GM12878 (cell line): Measurements from ENCODE around the gene MAGI1. TPM values are rescaled to one million over a fixed set of nuclear protein-coding genes. Genes with fewer than 3 reads are reported as not detected.

Experiments used
- ATAC-seq: fragments of 200-7000 bp; cut with Tn5 transposase; 3 replicates; pipeline ENCODE4 v1.9.1; 2020; ENCODE audit warnings: mild to moderate bottlenecking, moderate library complexity
- BruUV-seq: library from RNA; stranded (reverse); fragments of 400-500 nt; replicated peaks from 2 replicates; lab custom pipeline; 2021; lab: Mats Ljungman, UMichigan
- CTCF ChIA-PET: fragments of 300-600 bp; sonication (Branson Sonifier 250); formaldehyde crosslinking; extraction: SDS; loops from one replicate; lab custom pipeline; 2021; ENCODE audit warnings: inconsistent platforms; lab: Yijun Ruan, JAX
- POLR2A ChIA-PET: fragments of 350-600 bp; formaldehyde crosslinking; extraction: SDS; loops from one replicate; lab custom pipeline; 2021; ENCODE audit warnings: inconsistent platforms; lab: Charles Lee
- RAD21 ChIA-PET: fragments of 300-600 bp; sonication (Branson Sonifier 250); formaldehyde crosslinking; loops from one replicate; lab custom pipeline; 2023; ENCODE audit warnings: antibody characterized with exemption; ENCODE audit not compliant: unreplicated experiment; lab: Charles Lee
- SMC1A ChIA-PET: fragments of 300-600 bp; sonication (Branson Sonifier 250); formaldehyde crosslinking; loops from one replicate; lab custom pipeline; 2023; ENCODE audit not compliant: unreplicated experiment, uncharacterized antibody; lab: Charles Lee
- DNase-seq: peaks from one replicate; pipeline ENCODE4 v3.0.0-alpha.2; 2011; ENCODE audit warnings: low read depth, low spot score
- FAIRE-seq: peaks from 3 replicates; lab custom pipeline; 2011; peaks lifted over from hg19 to GRCh38; lab: Jason Lieb, UNC
- H2AFZ ChIP-seq: 2 replicates; pipeline ENCODE4 v1.6.0; 2011; ENCODE audit warnings: low read depth, low read length, control low read depth; ENCODE audit not compliant: control insufficient read depth
- H3K27ac ChIP-seq: 2 replicates; pipeline ENCODE4 v1.5.1; 2011; ENCODE audit warnings: control low read depth; ENCODE audit not compliant: control insufficient read depth, insufficient read depth
- H3K27me3 ChIP-seq, 2 experiments: replicated peaks in 1 of 2; 2 replicates each; pipeline versions ENCODE4 v1.6.0 to v1.6.1; 2011; ENCODE audit warnings: low read length in 1 of 2; ENCODE audit not compliant: control insufficient read depth in 2 of 2, insufficient read depth in 2 of 2
- H3K36me3 ChIP-seq, 2 experiments: 2 replicates each; pipeline ENCODE4 v1.5.1; 2011; ENCODE audit warnings: low read length in 1 of 2; ENCODE audit not compliant: control insufficient read depth in 2 of 2, insufficient read depth in 2 of 2
- H3K4me1 ChIP-seq: 2 replicates; pipeline ENCODE4 v1.6.1; 2011; ENCODE audit warnings: mild to moderate bottlenecking, low read length, moderate library complexity, mixed read lengths; ENCODE audit not compliant: control insufficient read depth, insufficient read depth
- H3K4me2 ChIP-seq: 2 replicates; pipeline ENCODE4 v1.6.0; 2011; ENCODE audit warnings: control low read depth; ENCODE audit not compliant: control insufficient read depth, insufficient read depth
- H3K4me3 ChIP-seq: fragments of 200-600 bp; sonication (generic); 2 replicates; pipeline ENCODE4 v1.5.1; 2016
- H3K79me2 ChIP-seq: 2 replicates; pipeline ENCODE4 v1.6.0; 2011; ENCODE audit warnings: low read length; ENCODE audit not compliant: control insufficient read depth, insufficient read depth
- H3K9ac ChIP-seq: 2 replicates; pipeline ENCODE4 v1.8.0; 2011; ENCODE audit warnings: low read length, control low read depth, mixed read lengths; ENCODE audit not compliant: control insufficient read depth, insufficient read depth
- H3K9me3 ChIP-seq: replicated peaks from 3 replicates; pipeline ENCODE4 v1.5.1; 2011; ENCODE audit warnings: mild to moderate bottlenecking, low read length; ENCODE audit not compliant: control insufficient read depth, insufficient read depth
- H4K20me1 ChIP-seq: 2 replicates; pipeline ENCODE4 v1.6.0; 2011; ENCODE audit not compliant: control insufficient read depth, insufficient read depth
- BHLHE40 ChIP-seq, 2 experiments: fragments of 450-650 bp in 1 of 2; IDR thresholded peaks; 2 replicates each; pipeline ENCODE4 v1.6.1; 2011 to 2017; ENCODE audit warnings: low read depth in 2 of 2, borderline replicate concordance in 1 of 2, improper control_type of control experiment in 1 of 2, low read length in 1 of 2, mild to moderate bottlenecking in 1 of 2
- CHD2 ChIP-seq: IDR thresholded peaks from 2 replicates; pipeline ENCODE4 v1.6.1; 2011; ENCODE audit warnings: low read depth, low read length, improper control_type of control experiment, borderline replicate concordance
- CREB1 ChIP-seq: IDR thresholded peaks from 2 replicates; pipeline ENCODE4 v1.6.1; 2012; ENCODE audit warnings: low read depth, mild to moderate bottlenecking, inconsistent platforms
- CUX1 ChIP-seq: IDR thresholded peaks from 2 replicates; pipeline ENCODE4 v1.6.1; 2012; ENCODE audit warnings: improper control_type of control experiment, low read depth, low read length; ENCODE audit not compliant: insufficient replicate concordance
- IKZF2 ChIP-seq, 2 experiments: fragments of 450-650 bp; IDR thresholded peaks; 2 replicates each; pipeline ENCODE4 v1.6.1; 2017; ENCODE audit warnings: mild to moderate bottlenecking in 2 of 2, moderate library complexity in 2 of 2
- SMAD5 ChIP-seq: IDR thresholded peaks from 2 replicates; pipeline ENCODE4 v1.6.1; 2016; ENCODE audit warnings: antibody characterized with exemption, low read depth
- TCF7 ChIP-seq: IDR thresholded peaks from 2 replicates; pipeline ENCODE4 v1.6.1; 2014; ENCODE audit warnings: antibody characterized with exemption, borderline replicate concordance
- ZZZ3 ChIP-seq: IDR thresholded peaks from 2 replicates; pipeline ENCODE4 v1.6.1; 2011; ENCODE audit warnings: low read depth; ENCODE audit not compliant: control insufficient read depth, insufficient read length
- WGBS: methylation state at CpG from one replicate; pipeline ENCODE4 v1.1.6; 2016; ENCODE audit warnings: low lambda C conversion rate; ENCODE audit not compliant: insufficient replicate concordance, insufficient coverage; ENCODE audit errors: missing lambda C conversion rate; 5-methylcytosine and 5-hydroxymethylcytosine counted together
- in situ Hi-C: fragments of 300-500 bp; cut with MboI; formaldehyde crosslinking; loops from 9 replicates; pipeline ENCODE4 v1.14.3; 2018; ENCODE audit warnings: mixed read lengths
- intact Hi-C: fragments of 100-400 bp; cut with micrococcal nuclease; formaldehyde crosslinking; loops from one replicate; pipeline ENCODE4 v1.14.2; 2022; ENCODE audit not compliant: unreplicated experiment
- polyA plus RNA-seq, 11 experiments: library from polyadenylated mRNA; depleted of rRNA in 4 of 11; unstranded in 6 of 11; stranded (reverse) in 5 of 11; fragments of >200 nt; fragmentation: Nextera tagmentation in 4 of 11; fragmentation: Illumina TruSeq in 1 of 11; extraction: Ambion mirVana in 4 of 11; extraction: Trizol in 1 of 11; gene quantifications; 1 replicate in 1 of 11; 2 replicates in 10 of 11; pipeline versions ENCODE4 v1.2.1 to v1.2.3, GENCODE V29; 2011 to 2016; ENCODE audit warnings: inconsistent platforms in 2 of 11, missing spikeins in 2 of 11, low read depth in 1 of 11
- total RNA-seq, 4 experiments: library from RNA; depleted of rRNA in 3 of 4; stranded (reverse); fragments of >200 nt in 3 of 4; fragmentation: Illumina TruSeq in 1 of 4; extraction: Trizol in 1 of 4; gene quantifications; 2 replicates each; pipeline versions ENCODE4 v1.2.1 to v1.2.3, GENCODE V29; 2013 to 2021

MAGI1 gene
- total and polyA plus RNA-seq, 10 of the 15 experiments (the other 5 are each of a cell fraction or from before 2014, with no cell fraction given) = 0.02 to 3.3 (median 0.29) TPM; not detected in 1

DNA sequence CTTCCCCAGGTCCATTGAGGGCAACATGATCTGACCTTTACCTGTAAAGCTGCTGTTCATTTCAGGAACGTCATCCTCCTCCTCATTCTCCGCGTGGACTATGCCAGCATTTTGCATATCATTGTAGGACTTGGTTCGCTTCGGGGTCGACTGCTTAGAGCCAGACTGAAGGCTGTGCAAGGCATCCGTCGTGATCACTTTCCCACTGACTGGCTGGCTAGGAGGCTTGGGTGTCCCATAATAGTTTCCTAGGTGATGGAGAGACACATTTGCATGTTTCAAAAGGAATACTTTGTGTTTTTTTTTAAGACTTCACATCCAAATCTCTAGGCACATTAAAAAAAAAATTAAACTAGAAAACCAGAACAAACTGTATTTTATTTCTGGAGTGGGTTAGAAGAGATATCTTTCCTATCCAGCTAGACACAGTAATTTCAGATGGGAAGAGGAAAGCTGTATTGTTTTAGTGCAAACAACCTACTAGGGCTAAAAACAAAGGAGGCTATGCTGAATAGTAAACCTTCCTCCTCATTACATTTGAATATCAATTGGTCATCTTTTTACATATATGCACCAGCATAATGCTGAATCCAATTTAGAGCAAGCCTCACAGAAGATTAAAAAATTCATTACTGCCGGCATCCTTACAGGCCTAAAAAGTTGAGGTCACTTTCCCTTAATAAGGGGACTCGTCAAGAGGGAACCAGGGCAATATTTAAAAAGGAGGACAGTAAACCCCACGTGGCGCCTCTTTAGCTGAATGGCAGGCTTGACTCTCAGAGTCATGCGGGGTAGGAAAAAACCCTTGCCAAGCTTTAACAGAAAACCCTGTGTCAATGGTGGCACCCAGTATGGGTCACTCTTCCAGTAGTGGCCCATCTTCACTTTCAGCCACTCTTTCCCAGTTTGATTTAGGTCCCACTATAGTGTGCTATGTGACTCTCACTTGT lies 559.9 kb downstream of the MAGI1 start:
- no peak overlapping the region for H3K4me3 ChIP-seq
- no peak for ATAC-seq
- H3K27ac ChIP-seq = no peak overlapping the region
- no peaks in the 10 kb centered on the region for H4K20me1 ChIP-seq
- RAD21 ChIA-PET = no interaction called here
- no peaks in the 10 kb centered on the region; a peak in 1 of 4 replicates for H3K27me3 ChIP-seq
- no peaks in the 10 kb centered on the region for H3K9me3 ChIP-seq
- SMC1A ChIA-PET = no interaction called here
- DNase-seq = no peak
- TF ChIP-seq CHD2 (no peak), SMAD5 (no peak), IKZF2 (IDR thresholded peaks at IDR 0.05) (no peak), ZZZ3 (no peak)
- H3K36me3 ChIP-seq = no peaks in the 10 kb centered on the region
- H3K79me2 ChIP-seq = no peaks in the 10 kb centered on the region
- no peak overlapping the region for H2AFZ ChIP-seq
- intact Hi-C loops = no loop called here
- no TSS peak for BruUV-seq
- no peaks in the 10 kb centered on the region for H3K4me1 ChIP-seq
- no peak overlapping the region for H3K4me2 ChIP-seq
- CTCF ChIA-PET = no interaction called here
- POLR2A ChIA-PET = no interaction called here
- in situ Hi-C loops = no loop called here
- H3K9ac ChIP-seq = no peak overlapping the region
- FAIRE-seq = no peak
- WGBS = 41% methylated on average over 13 of the region's 13 CpGs

- RAD21 ChIA-PET = no interaction called here
- in situ Hi-C loops = no loop called here
- 12% methylated on average over 3 of the region's 3 CpGs for WGBS
- H4K20me1 ChIP-seq = no peaks in the 10 kb centered on the region
- CTCF ChIA-PET = no interaction called here
- SMC1A ChIA-PET = no interaction called here
- POLR2A ChIA-PET = interaction anchor here (0.6 kb wide), 1 partner anchor 886 kb away, joined by 3 read pairs; no protein-coding TSS in a partner anchor
- DNase-seq (no peak), FAIRE-seq (no peak), ATAC-seq (no peak)
- no peaks in the 10 kb centered on the region for H3K36me3 ChIP-seq
- intact Hi-C loops = no loop called here
- no peak overlapping the region for H3K27ac ChIP-seq
- BruUV-seq = no TSS peak
- no peaks in the 10 kb centered on the region for H3K9me3 ChIP-seq
- no peak overlapping the region for H3K9ac ChIP-seq
- no peak overlapping the region for H3K4me2 ChIP-seq
- H3K27me3 ChIP-seq = no peaks in the 10 kb centered on the region
- H3K4me3 ChIP-seq = no peak overlapping the region
- H3K79me2 ChIP-seq = no peaks in the 10 kb centered on the region
- H2AFZ ChIP-seq = no peak overlapping the region
- H3K4me1 ChIP-seq = no peaks in the 10 kb centered on the region
- TF ChIP-seq TCF7 (no peak), CUX1 (no peak), ZZZ3 (no peak), BHLHE40 (IDR thresholded peaks at IDR 0.05; ENCODE audit: borderline replicate concordance in 1 of 2, low read depth in 2 of 2, low read length in 1 of 2) (no peak), SMAD5 (no peak), CREB1 (no peak)
These were observed 565.0 kb downstream of the MAGI1 start for GRCh38 chr3:65473736-65474135.
